HG03064 (cell line): ENCODE data around the gene SORL1-AS1.

Experiments used
- ATAC-seq: cut with Tn5 transposase; IDR thresholded peaks from one replicate; pipeline ENCODE4 v1.9.1; 2021; ENCODE audit warnings: low read depth; ENCODE audit not compliant: unreplicated experiment

The SORL1-AS1 gene

GRCh38 chr11:121453589-121454299, 977 bp upstream of the SORL1-AS1 start:
- no peak for ATAC-seq

DNA sequence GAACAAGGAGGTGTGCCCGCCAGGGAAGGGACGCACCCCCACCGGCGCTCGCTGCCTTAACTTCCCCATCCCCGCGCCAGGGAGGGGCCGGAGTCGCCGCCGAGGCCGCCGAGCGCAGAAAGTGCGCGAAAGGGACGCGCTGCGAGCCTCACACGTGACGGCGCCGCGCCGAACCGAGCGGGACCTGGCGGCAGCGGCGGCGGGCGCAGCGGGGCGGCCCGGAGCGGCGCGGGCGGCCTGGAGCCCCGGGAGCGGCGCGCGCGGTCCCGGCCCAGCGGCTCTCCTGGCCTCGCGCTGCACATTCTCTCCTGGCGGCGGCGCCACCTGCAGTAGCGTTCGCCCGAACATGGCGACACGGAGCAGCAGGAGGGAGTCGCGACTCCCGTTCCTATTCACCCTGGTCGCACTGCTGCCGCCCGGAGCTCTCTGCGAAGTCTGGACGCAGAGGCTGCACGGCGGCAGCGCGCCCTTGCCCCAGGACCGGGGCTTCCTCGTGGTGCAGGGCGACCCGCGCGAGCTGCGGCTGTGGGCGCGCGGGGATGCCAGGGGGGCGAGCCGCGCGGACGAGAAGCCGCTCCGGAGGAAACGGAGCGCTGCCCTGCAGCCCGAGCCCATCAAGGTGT, 670 bp downstream of the SORL1-AS1 start, which contains the start of gene SORL1:
SORL1 (plus strand) TSS at position 329 of the 623 bp plus-strand sequence; CDS start at position 347, 18 bp downstream.
- ATAC-seq: peak; percentile 48

GRCh38 chr11:121451178-121451985, 1.4 kb downstream of the SORL1-AS1 start:
- no peak for ATAC-seq

GRCh38 chr11:121450401-121450800, 2.4 kb downstream of the SORL1-AS1 start:
- ATAC-seq: no peak

DNA sequence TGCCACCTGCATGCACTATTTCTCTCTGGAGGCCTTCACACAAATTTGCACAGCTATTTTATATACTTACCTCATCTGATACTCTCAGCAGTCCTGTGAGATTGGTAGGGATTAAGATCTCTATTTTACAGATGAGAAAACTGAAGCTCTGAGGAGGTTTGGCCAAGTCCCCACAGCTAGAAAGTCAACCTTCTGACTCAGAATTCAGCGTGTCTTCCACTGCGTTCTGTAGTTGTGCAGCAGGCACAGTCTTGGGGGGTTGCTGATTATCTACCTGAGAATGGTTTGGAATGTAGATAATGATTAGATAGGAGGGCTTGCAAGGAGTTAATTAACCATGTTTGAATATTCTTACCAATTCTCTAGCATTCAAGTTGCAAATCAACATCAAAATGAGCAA, 3.1 kb downstream of the SORL1-AS1 start:
- ATAC-seq: no peak

- no peak for ATAC-seq
Observed at GRCh38 chr11:121449123-121449522, 3.6 kb downstream of the SORL1-AS1 start.

GRCh38 chr11:121448431-121448941, 4.3 kb downstream of the SORL1-AS1 start:
- ATAC-seq: no peak

DNA sequence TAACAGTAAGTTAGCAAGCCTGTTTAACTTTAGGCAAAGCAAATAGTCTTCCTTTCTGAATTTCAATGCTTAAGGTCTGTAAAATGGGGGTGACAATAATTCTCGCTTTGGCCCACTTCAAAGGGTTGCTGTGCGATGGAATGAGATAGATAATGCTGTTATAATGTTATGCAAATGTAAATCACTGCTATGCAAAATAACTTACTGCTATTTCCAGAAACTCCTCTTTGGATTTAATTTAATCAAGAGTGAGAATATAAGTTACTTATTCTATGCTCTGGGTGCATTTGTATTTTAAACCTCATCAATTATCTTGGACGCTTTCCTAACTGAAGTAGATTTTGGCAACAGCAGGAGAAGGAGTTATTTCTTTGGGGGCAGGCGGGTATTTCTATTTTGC, 4.8 kb downstream of the SORL1-AS1 start:
- no peak for ATAC-seq

DNA sequence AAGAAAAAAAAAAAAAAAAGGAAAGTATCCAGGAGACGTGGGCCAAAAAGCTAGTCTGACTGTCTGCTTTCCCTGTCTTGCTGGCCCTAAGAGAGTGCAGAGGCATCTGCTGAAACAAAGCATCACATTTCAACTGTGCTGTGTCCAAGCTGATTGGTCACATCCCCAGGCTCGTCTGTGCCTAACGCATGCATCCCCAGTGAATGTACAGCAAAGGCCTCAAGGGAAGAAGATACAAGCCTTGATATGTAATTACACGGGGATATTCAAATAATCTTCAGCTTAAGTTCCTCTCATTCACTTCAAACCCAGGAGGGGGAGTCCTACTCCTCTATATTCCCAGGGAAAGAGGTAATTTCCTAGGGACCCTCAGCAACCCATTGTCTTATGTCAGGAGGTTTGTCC, 6.0 kb downstream of the SORL1-AS1 start:
- ATAC-seq: no peak

GRCh38 chr11:121445071-121445768, 7.5 kb downstream of the SORL1-AS1 start:
- ATAC-seq: no peak

DNA sequence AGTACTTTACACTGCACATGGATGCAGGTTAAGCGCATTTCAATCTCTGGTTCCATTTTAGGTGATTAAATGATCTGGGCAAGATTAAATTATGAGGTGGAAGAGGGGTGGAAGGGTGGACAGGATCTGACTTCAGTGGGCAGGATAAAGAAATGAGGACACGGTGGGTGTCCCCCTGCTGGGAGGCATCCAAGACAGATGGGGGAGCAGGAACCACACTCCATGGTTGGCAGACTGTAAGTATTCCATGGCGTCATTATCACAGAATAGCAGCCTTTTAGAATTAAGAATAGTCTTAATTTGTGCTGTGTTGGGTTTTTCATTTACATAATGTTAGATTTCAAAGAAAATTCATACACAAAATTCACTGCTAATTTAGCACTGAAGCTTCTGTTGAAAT, 8.2 kb downstream of the SORL1-AS1 start:
- no peak for ATAC-seq

- no peak for ATAC-seq
Observed at GRCh38 chr11:121443688-121444275, 9.0 kb downstream of the SORL1-AS1 start.

- ATAC-seq: no peak
Observed at GRCh38 chr11:121441521-121441920, 11.2 kb downstream of the SORL1-AS1 start.

- ATAC-seq: no peak
Observed at GRCh38 chr11:121439759-121440158, 13.0 kb downstream of the SORL1-AS1 start.

- no peak for ATAC-seq
Observed at GRCh38 chr11:121439337-121439736, 13.4 kb downstream of the SORL1-AS1 start.

DNA sequence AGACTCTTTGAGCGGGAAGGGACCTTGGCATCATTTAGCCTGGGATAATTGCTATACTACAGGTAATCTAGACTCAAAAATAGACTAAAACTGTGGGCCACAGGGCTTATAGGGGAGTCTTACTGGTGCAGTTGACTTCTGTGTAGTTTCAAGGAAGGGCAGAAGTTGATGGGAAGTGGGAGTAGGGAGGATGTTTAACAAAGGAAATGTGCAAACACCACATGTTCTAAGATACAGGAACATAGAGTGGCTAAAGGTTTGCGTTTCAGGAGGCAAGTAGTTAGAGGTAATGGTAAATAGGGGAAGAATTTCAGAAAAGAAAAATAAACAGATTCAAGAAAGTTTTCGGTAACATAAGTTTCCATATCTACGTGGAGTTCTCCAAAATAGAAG, 15.1 kb downstream of the SORL1-AS1 start:
- ATAC-seq: no peak

- ATAC-seq: no peak
Observed at GRCh38 chr11:121437018-121437685, 15.6 kb downstream of the SORL1-AS1 start.

GRCh38 chr11:121435551-121436511, 16.9 kb downstream of the SORL1-AS1 start:
- ATAC-seq: no peak

- ATAC-seq: no peak
Observed at GRCh38 chr11:121435132-121435531, 17.6 kb downstream of the SORL1-AS1 start.
